H9 (cell line): ENCODE results near the gene LPAR1. TPM values are rescaled to one million over a fixed set of nuclear protein-coding genes. Genes with fewer than 3 reads are reported as not detected.

Experiments used
- DNase-seq: peaks from one replicate; pipeline ENCODE4 v3.0.0-alpha.2; 2017
- H2AFZ ChIP-seq: one replicate; pipeline ENCODE4 v1.6.1; 2013; ENCODE audit warnings: mild to moderate bottlenecking, low read length, control low read depth, moderate library complexity
- H2AK5ac ChIP-seq: 2 replicates; pipeline ENCODE4 v1.6.1; 2013; ENCODE audit warnings: low read length, control low read depth, mixed read lengths; ENCODE audit not compliant: insufficient read length
- H2BK120ac ChIP-seq: one replicate; pipeline ENCODE4 v1.6.1; 2013; ENCODE audit warnings: low read depth, mild to moderate bottlenecking, low read length, control low read depth, inconsistent platforms; ENCODE audit not compliant: poor library complexity, severe bottlenecking
- H2BK12ac ChIP-seq: 2 replicates; pipeline ENCODE4 v1.6.1; 2013; ENCODE audit warnings: low read length, control low read depth, mixed read lengths, low read depth; ENCODE audit not compliant: insufficient read length
- H2BK15ac ChIP-seq: 2 replicates; pipeline ENCODE4 v1.6.1; 2013; ENCODE audit warnings: low read depth, low read length, control low read depth
- H2BK20ac ChIP-seq: one replicate; pipeline ENCODE4 v1.6.1; 2013; ENCODE audit warnings: low read depth, mild to moderate bottlenecking, low read length, control low read depth, inconsistent platforms; ENCODE audit not compliant: poor library complexity, severe bottlenecking
- H2BK5ac ChIP-seq: 2 replicates; pipeline ENCODE4 v1.6.1; 2013; ENCODE audit warnings: low read length, control low read depth, mixed read lengths; ENCODE audit not compliant: insufficient read length
- H3K14ac ChIP-seq: 2 replicates; pipeline ENCODE4 v1.6.1; 2013; ENCODE audit warnings: low read length, control low read depth; ENCODE audit not compliant: insufficient read depth
- H3K18ac ChIP-seq: 2 replicates; pipeline ENCODE4 v1.6.1; 2013; ENCODE audit warnings: low read depth, mild to moderate bottlenecking, mixed read lengths, low read length, control low read depth; ENCODE audit not compliant: insufficient read length
- H3K23ac ChIP-seq: 2 replicates; pipeline ENCODE4 v1.6.1; 2013; ENCODE audit warnings: low read length, control low read depth, mixed read lengths, low read depth; ENCODE audit not compliant: insufficient read length
- H3K23me2 ChIP-seq: 2 replicates; pipeline ENCODE4 v1.6.1; 2013; ENCODE audit warnings: low read depth, mild to moderate bottlenecking, mixed read lengths, low read length, control low read depth; ENCODE audit not compliant: insufficient read length, poor library complexity, severe bottlenecking
- H3K27ac ChIP-seq: 2 replicates; pipeline ENCODE4 v1.5.1; 2013; ENCODE audit warnings: low read length, control low read depth, mixed read lengths, low read depth; ENCODE audit not compliant: insufficient read length
- H3K27me3 ChIP-seq: 2 replicates; pipeline ENCODE4 v1.6.1; 2013; ENCODE audit warnings: low read length, control low read depth, inconsistent platforms; ENCODE audit not compliant: insufficient read depth
- H3K4ac ChIP-seq: 2 replicates; pipeline ENCODE4 v1.6.1; 2013; ENCODE audit warnings: low read depth, mild to moderate bottlenecking, control low read depth, inconsistent platforms, low read length, moderate library complexity
- H3K4me1 ChIP-seq: 2 replicates; pipeline ENCODE4 v1.6.1; 2013; ENCODE audit warnings: low read length, control low read depth, inconsistent platforms; ENCODE audit not compliant: insufficient read depth
- H3K4me2 ChIP-seq: 2 replicates; pipeline ENCODE4 v1.6.1; 2013; ENCODE audit warnings: low read length, control low read depth, mixed read lengths; ENCODE audit not compliant: insufficient read length, insufficient read depth
- H3K56ac ChIP-seq: 2 replicates; pipeline ENCODE4 v1.6.1; 2013; ENCODE audit warnings: low read depth, mild to moderate bottlenecking, mixed read lengths, low read length, control low read depth; ENCODE audit not compliant: insufficient read length
- H3K79me1 ChIP-seq: 2 replicates; pipeline ENCODE4 v1.6.1; 2013; ENCODE audit warnings: low read depth, mild to moderate bottlenecking, moderate library complexity, low read length, control low read depth, inconsistent platforms; ENCODE audit not compliant: insufficient read depth, poor library complexity, severe bottlenecking
- H3K79me2 ChIP-seq: 2 replicates; pipeline ENCODE4 v1.6.1; 2013; ENCODE audit warnings: low read length, control low read depth, inconsistent platforms; ENCODE audit not compliant: insufficient read depth
- H3K9ac ChIP-seq: 2 replicates; pipeline ENCODE4 v1.6.1; 2013; ENCODE audit warnings: low read length, control low read depth, mixed read lengths; ENCODE audit not compliant: insufficient read length; ENCODE audit errors: extremely low read depth
- H3K9me3 ChIP-seq: one replicate; pipeline ENCODE4 v1.6.1; 2013; ENCODE audit warnings: low read depth, low read length, inconsistent platforms; ENCODE audit not compliant: control insufficient read depth
- H3T11ph ChIP-seq: one replicate; pipeline ENCODE4 v1.6.1; 2013; ENCODE audit warnings: mild to moderate bottlenecking, low read length, control low read depth, inconsistent platforms
- H4K20me1 ChIP-seq: one replicate; pipeline ENCODE4 v1.6.1; 2013; ENCODE audit not compliant: control insufficient read depth, insufficient read length, insufficient read depth
- H4K5ac ChIP-seq: 2 replicates; pipeline ENCODE4 v1.6.1; 2013; ENCODE audit warnings: low read depth, mild to moderate bottlenecking, mixed read lengths, low read length, control low read depth; ENCODE audit not compliant: insufficient read length
- H4K8ac ChIP-seq: replicated peaks from 2 replicates; pipeline ENCODE4 v1.6.1; 2013; ENCODE audit warnings: low read length, control low read depth, mixed read lengths, low read depth; ENCODE audit not compliant: insufficient read length
- H4K91ac ChIP-seq: 2 replicates; pipeline ENCODE4 v1.6.1; 2013; ENCODE audit warnings: low read depth, mild to moderate bottlenecking, moderate library complexity, mixed read lengths, low read length, control low read depth; ENCODE audit not compliant: insufficient read length
- H3K27ac Mint-ChIP-seq, 3 experiments: 2 replicates in 2 of 3; 3 replicates in 1 of 3; pipeline ENCODE4 v1.8.0; 2020 to 2021; ENCODE audit warnings: mixed read lengths in 3 of 3, mild to moderate bottlenecking in 1 of 3, moderate library complexity in 1 of 3
- H3K27me3 Mint-ChIP-seq: 2 replicates; pipeline ENCODE4 v1.8.0; 2021; ENCODE audit warnings: low read depth, mild to moderate bottlenecking, moderate library complexity, mixed read lengths
- H3K36me3 Mint-ChIP-seq, 3 experiments: 2 replicates in 2 of 3; 3 replicates in 1 of 3; pipeline ENCODE4 v1.8.0; 2020 to 2021; ENCODE audit warnings: low read depth in 3 of 3, mixed read lengths in 3 of 3; ENCODE audit not compliant: insufficient read depth in 1 of 3
- H3K4me1 Mint-ChIP-seq, 2 experiments: 2 replicates each; pipeline ENCODE4 v1.8.0; 2020; ENCODE audit warnings: mixed read lengths in 2 of 2
- H3K4me3 Mint-ChIP-seq, 2 experiments: 2 replicates in 1 of 2; 3 replicates in 1 of 2; pipeline ENCODE4 v1.8.0; 2020 to 2021; ENCODE audit warnings: mild to moderate bottlenecking in 2 of 2, mixed read lengths in 2 of 2, moderate library complexity in 1 of 2
- H3K9me3 Mint-ChIP-seq, 2 experiments: 2 replicates in 1 of 2; 3 replicates in 1 of 2; pipeline ENCODE4 v1.8.0; 2020; ENCODE audit warnings: mild to moderate bottlenecking in 2 of 2, mixed read lengths in 2 of 2, moderate library complexity in 1 of 2
- CTCF ChIP-seq: fragments of 200-600 bp; sonication (generic); conservative IDR thresholded peaks from 3 replicates; pipeline ENCODE4 v1.8.0; 2021; ENCODE audit warnings: antibody characterized with exemption, mild to moderate bottlenecking
- WGBS: extraction: QIAGEN DNeasy Blood & Tissue Kit; methylation state at CpG from one replicate; pipeline ENCODE4 v1.1.7; 2013; ENCODE audit warnings: missing lambda C conversion rate, low lambda C conversion rate, mixed read lengths; ENCODE audit not compliant: insufficient read length; ENCODE audit errors: extremely low coverage; 5-methylcytosine and 5-hydroxymethylcytosine counted together
- total RNA-seq: library from RNA; stranded (reverse); gene quantifications from 2 replicates; pipeline ENCODE4 v1.2.1, GENCODE V29; 2021

Gene LPAR1
- total RNA-seq, 1 experiment from 2014 or later: 1.3 TPM

- H3K4me3 Mint-ChIP-seq: peak overlapping the region; percentile 70 to 81
- no peak overlapping the region for H2BK120ac ChIP-seq
- H3K14ac ChIP-seq: no peak overlapping the region
- H2BK5ac ChIP-seq: no peak overlapping the region
- H3K9ac ChIP-seq: no peak overlapping the region
- no peaks in the 10 kb centered on the region for H3K79me2 ChIP-seq
- H3K23ac ChIP-seq: no peak overlapping the region
- peak overlapping the region; percentile 45 for H3K4me2 ChIP-seq
- no peak overlapping the region for H4K91ac ChIP-seq
- H3K23me2 ChIP-seq: peaks cover 11% of the 10 kb centered on the region
- no peak overlapping the region for H3K27ac Mint-ChIP-seq
- H4K20me1 ChIP-seq: no peaks in the 10 kb centered on the region
- no peak overlapping the region for H3K56ac ChIP-seq
- peaks cover 41% of the 10 kb centered on the region for H3K27me3 Mint-ChIP-seq
- H2AK5ac ChIP-seq: no peak overlapping the region
- no peak overlapping the region for H4K8ac ChIP-seq
- H3K4me1 ChIP-seq: peaks cover 2% of the 10 kb centered on the region; the same call in 1 of the 2 replicates
- peaks cover 10% of the 10 kb centered on the region; the same call in 1 of the 2 replicates for H3K27me3 ChIP-seq
- H3K27ac ChIP-seq: no peak overlapping the region
- no peak for TF ChIP-seq CTCF
- H4K5ac ChIP-seq: no peak overlapping the region
- H2BK12ac ChIP-seq: no peak overlapping the region
- H3K9me3 Mint-ChIP-seq: peaks cover 0 to 2% of the 10 kb centered on the region in 2 experiments; a peak in 2 of 5 replicates
- peaks cover 28 to 42% of the 10 kb centered on the region in 2 experiments for H3K4me1 Mint-ChIP-seq
- no peaks in the 10 kb centered on the region for H3K79me1 ChIP-seq
- H2BK15ac ChIP-seq: no peak overlapping the region
- H2BK20ac ChIP-seq: no peak overlapping the region
- no peak overlapping the region for H3T11ph ChIP-seq
- no peaks in the 10 kb centered on the region for H3K9me3 ChIP-seq
- no peak overlapping the region for H3K18ac ChIP-seq
- no peak overlapping the region for H3K4ac ChIP-seq
- no peak for DNase-seq
- H3K36me3 Mint-ChIP-seq: no peaks in the 10 kb centered on the region; a peak in 1 of 7 replicates
- WGBS: no CpG with 5 or more reads among the region's 3 CpGs
- H2AFZ ChIP-seq: no peak overlapping the region
These were observed 2.5 kb downstream of the LPAR1 start for GRCh38 chr9:111035543-111036428.
